NCI-H748 (cell line): ENCODE data around the gene IER5L.
"Not testable (repeated sequence)": the region's sequence is repeated elsewhere in the genome, so short reads cannot be mapped to it uniquely, and the experiment has no call there.

Source experiments
- DNase-seq: peaks from one replicate; lab custom pipeline; 2025; ENCODE audit not compliant: unreplicated experiment; lab: John Stamatoyannopoulos, UW

Gene IER5L

DNA sequence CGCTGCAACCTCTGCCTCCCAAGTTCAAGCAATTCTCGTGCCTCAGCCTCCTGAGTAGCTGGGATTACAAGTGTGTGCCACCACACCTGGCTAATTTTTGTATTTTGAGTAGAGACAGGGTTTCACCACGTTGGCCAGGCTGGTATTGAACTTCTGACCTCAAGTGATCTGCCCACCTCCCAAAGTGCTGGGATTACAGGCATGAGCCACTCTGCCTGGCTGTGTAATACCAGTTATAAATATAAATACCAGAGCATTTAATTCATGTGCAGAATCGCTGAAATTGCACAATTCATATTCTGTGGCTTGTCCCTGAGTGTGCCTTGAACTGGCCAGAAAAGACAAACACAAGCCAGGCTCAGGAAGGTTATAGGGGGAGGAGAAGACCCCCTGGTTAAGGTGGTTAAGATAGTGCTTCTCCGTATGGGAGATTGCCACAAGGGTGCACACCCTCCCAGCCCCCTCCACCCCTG lies 14.8 kb downstream of the IER5L start:
- DNase-seq: not testable (repeated sequence)

DNA sequence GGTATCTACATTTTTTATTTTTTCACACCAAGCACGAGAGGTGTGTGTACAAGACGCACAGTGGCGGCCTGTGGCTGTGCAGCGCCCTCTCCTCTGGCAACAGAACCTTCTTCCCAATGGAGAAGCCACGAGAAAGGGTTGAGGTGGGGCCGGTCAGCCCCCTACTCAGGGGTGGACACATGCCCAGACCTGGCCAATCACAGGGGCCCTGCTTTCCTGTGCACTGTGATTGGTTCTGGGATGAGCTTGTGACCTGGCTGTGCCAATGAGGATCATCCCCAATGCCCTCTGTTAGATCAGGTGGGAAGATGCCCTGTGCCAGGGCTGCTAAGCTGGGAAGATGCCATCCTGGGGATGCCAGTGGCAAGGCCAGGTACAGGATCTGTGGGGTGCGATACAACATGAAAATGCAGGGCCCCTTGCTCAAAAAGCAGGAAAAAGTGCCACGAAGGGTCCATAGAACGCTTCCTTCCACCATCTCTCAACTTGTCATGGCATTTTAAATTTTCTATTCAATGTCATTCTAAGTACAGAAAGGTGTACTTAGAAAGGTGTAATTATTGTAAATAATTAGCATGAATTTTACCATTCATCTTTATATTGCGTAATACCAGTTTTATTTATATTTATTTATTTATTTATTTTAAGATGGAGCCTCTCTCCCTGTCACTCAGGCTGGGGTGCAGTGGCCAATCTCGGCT lies 15.4 kb downstream of the IER5L start:
- DNase-seq: no peak

DNA sequence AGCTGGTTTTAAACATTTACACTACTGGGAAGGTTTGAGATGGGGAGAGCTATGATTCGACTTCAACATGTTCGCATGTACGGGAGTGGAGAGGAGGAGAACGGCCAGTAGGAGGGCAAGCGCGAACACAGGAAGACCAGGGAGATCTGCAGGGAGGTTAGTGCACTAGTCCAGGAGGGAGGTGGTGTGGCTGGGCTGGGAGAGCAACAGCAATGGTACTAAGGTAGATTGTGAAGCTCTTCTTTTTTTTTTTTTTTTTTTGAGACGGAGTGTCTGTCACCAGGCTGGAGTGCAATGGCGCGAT lies 16.6 kb downstream of the IER5L start:
- DNase-seq: no peak

DNA sequence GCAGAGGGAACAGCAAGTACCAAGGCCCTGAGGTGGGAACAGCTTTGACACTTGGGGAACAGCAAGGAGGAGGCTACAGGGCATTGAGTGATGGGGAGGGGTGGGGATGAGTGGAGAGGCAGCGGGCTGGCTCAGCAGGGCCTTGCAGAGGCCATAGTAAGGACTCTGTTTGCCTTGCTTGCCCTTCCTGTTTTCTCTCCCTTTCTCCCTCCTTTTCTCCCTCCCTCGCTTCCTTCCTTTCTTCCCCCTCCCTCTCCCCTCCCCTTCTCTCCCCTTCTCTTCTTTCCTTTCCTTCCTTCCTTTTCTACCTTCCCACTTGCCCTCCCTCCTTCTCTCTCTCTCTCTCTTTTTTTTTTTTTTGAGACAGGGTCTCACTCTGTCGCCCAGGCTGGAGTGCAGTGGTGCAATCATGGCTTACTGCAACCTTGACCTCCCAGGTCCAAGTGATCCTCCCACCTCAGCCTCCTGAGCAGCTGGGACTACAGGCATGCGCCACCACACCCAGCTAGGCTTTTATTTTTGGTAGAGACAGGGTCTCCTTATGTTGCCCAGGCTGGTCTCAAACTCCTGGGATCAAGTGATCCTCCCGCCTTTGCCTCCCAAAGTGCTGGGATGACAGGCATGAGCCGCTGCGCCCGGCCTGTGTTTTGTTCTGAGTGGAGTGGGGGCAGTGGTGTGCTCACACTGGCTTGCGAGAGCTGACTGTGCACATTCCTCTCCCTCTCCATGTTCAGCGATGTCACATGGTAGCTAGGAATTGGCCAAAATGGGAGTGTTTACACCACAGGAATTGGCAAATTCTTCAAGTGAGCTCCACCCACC lies 17.1 kb downstream of the IER5L start:
- DNase-seq: no peak

DNA sequence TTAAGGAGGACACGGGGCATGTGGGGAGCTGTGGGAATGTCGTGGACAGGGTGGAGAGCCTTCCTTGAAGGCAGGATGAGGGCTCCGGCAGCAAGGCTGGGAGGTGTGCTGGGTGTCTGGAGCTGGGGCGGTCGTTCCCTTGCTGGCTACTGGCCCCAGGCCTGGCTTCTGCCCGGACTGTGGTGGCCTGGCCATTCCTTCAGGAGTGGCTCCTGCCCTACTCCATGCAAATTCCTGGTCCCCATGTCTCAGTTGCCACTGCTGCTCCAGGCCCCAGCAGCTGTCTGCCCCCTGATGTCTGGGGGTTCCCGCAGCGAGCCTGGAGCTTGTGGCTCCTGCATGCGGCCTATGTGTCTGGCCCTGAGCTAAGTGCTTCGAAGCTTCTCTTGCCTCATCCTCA lies 21.9 kb downstream of the IER5L start:
- DNase-seq: no peak

DNA sequence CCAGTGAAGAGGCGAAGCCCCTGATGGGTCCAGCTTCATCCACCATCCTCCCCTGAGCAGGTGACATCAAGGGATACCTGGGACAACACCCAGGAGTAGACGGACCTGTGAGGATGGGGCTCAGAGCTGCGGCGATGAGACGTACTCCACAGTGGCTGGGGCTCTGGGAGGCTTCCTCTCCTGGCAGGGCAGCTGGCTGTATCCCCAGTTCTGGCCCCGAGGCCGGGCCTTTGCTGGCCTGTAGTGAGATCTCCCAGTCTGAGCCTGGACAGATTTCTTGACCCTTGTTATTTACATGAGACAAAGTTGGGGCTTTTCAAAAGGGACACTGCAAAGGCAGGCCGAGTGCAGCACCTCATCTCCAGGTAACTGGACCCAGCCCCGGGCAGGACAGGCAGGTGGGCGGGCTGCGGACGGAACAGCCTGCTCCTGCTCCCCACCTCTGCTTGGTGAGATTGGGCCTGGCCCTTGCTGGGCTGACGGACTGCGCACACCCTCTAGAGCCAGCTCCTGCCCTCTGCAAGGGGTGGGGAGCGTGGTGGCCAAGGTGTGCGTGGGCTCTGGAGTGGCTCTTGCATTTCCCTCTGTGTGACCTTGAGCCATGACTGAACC lies 23.1 kb downstream of the IER5L start:
- DNase-seq: no peak

DNA sequence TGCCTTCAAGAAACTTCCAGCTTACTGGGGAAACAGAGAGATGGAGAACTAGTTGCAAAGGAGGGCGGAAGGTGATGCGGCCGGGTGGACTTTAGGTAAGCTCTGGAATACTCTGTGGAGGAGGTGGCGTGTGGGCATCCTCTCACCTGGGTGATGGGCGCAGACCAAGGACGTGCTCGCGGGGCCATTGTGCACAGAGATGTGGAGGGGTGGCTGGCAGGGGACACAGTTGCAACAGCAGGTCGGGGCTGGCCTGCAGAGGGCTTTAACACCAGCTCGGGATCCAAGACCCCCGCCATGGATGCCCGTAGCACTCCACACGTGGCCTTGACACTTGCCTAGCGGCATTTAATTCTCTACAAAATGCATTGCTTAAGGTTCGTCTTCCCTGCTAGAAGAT lies 26.6 kb downstream of the IER5L start:
- no peak for DNase-seq

DNA sequence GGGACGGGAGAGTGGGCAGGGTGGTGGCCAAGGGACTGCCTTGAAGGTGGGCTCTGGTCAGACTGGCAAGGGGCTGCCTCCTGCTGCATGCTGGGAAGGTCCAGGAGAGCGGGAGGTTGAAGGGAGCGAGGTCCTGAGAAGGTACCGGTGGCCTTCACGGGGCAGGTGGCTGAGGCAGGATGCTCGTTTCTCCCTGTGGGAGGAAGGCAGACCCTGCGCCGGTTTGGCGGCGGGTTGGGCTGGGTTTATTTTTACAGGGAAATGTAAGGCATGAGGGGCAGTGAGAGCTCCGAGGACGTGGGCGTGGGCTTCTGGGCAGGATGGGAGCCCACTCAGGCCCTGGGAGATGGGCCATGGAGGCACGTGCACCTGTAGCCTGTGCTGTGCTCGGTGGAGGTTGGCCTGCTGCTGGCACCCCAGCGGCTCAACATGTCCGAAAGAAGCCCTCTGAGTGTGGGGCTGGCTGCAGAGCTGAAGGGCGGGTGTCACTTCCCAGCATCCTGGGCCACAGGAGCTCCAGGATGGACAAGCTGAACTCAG lies 27.3 kb downstream of the IER5L start:
- no peak for DNase-seq

DNA sequence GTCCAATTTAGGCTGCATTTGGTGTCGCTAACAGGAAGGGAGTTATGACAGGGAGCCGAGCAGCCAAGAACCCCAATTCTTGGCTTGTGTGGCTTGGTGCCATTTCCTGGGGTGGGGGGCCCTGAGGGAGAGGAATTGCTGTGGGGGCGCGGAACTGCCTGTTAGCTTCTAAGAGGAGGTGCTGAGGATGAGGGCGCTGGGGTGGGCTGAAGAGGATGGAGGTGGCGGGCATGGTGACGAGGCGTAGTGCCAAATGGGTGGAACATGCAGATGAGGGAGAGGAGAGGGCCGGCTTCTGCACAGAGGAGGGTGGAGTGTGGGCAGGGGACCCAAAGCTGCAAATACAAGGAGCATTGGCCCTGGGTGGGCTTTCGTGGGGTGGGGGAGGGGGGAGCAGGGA lies 27.9 kb downstream of the IER5L start:
- no peak for DNase-seq

DNA sequence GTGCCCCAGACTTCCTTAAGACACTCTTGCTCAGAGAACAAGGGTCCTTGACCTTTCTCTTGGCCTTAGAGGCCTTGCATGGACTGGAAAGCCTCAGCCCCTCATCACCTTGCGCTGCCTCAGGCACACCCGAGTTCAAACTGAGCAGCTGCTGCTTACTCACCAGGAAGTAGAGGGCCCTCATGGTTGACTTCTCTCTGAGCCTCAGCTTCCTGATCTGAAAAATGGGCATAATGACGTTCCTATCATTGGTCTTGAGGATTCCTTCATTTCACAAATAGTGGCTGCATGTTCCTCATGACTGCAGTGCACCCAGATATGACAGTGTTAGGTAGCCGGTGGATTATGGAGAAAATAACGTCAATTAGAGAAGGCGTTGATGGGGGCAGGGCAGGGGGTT lies 28.6 kb downstream of the IER5L start:
- no peak for DNase-seq

DNA sequence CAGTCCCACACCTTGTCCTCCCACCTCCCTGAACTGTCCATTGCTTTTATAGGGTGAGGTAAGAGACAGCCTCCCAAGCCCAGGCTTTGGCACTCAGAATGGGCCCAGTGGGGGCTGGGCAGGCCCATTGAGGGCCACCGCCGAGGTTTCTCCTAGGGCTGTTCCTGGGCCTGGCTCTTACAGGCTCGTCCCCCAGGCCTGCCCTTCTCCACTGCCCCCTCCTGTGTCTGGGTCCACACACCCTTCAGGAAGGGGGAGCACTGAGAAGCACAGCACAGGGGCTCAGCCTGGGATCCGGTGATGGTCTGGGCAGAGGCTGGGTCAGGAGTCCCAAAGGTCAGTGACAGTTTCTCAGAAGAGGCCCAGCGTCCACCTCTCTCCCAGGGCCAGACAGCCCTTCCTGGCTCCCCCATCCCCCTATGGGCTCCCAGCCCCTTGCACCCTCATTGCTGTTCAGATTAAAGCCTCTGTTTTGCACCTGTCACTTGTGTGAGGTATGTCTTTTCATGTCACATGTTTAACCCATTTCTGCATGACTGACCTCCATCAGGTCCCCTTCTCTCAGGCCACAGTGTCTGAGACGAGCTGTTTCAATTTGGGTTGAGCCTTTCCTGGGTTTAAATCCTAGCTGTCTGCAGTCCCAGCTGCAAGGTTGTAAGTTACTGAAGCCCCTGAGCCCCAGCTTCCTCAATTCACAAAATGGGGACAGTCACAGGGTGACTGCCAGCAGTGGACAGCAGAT lies 29.4 kb downstream of the IER5L start:
- no peak for DNase-seq

DNA sequence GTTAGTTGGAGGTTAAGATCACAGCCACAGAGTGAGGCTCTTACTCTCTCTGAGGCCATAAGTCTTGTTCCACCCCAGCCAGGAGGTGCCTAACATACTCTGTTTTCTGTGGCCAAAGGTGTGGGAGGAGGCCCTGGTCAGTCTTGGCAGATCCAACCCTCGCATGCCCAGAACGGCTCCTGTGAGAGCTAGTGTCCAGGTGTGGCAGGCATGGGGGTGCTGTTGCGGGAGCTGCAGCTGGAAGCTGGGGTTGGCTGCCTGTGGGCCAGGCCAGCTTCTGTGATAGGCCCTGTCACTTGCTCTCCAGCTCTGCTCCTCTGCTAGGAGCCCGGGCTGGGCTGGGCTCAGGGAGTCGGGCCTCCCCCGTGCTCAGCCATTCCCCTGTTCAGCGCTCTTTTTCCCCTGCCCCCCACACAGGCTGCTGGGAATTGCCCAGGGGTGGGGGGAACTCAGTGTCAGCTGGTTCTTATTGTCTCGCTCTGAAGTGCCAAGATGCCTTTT lies 31.6 kb downstream of the IER5L start:
- no peak for DNase-seq

DNA sequence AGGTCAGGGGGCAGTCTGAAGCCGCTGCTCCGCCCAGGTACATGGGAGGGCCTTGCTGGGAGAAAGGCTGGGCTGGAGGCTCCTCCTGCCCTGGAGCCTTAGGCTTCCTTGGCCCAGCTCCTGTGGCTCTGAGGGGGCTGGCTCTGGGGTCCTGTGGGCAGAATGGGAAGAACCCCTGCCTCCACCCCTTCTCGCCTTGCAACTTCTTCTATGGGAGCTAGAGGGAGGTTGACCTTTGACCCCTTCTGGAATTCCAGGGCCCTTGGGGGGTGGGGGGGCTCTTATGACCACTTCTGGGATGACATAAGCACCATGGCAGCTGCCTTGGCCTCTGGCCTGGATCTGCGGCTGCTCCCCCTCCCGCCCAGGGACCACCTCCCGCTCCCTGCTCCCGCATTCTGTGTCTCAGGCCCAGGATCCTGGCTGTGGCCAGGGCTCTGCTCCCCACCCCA lies 32.2 kb downstream of the IER5L start:
- no peak for DNase-seq

DNA sequence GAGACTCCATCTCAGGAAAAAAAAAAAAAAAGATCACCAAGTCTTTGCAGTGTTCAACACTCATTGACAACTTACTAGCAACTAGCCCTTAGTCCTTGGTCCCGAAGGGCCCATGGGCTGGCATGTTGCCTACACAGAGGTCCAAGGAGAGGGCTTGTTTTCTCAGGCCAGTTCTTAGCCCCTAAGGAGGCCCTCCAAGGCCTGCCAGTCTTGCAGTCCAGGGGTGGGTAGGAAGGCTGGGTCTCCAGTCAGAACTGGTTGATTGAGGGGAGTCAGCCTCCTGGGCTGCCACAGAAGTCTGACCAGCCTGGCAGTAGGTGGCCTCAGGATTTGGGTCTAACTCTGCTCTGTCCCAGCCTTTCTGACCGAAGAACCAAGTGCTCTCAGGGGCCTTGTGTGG lies 32.7 kb downstream of the IER5L start:
- no peak for DNase-seq

DNA sequence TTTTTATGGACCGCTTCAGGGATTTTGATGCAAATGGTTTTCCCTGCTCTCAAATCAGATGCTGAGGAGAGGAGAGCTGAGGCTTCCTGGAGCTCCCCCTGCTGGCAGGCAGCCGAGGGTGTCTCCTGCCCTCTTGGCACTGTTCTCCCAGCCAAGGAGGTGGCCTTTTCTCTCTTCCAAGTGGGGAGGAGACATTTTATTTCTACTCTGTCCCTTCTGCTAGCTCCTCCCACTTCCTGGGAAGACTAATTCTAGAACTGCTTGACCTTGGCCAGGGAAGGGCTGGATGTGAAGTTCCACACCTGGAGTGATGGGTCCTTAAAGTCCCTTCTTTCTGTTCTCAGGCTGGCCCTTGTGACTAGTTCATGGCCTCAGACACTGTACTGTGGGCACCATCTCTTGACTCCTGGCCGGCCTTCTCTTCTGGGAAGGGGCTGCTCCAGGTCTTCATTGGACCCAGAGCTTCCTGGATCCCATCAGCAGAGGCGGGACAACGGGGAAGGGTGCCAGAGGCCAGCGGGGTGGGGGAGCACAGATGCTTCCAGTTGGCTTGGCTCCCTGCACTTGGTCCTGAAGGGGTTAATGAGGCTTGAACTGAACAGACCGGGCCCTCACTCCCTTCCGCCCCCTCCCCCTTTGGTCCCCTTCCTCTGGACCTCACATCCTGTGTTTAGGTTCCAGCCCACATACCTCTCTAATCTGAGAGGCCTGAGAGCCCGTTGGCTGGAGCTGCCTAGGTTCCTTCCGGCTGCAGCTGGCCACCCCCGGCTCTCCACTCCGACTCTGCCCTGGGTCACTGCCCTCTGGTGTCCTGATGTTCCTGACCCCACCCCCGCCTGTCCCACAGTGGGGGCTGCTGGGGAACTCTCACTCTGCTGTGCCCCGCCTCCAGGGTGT lies 34.8 kb downstream of the IER5L start:
- DNase-seq: peak; percentile 56

DNA sequence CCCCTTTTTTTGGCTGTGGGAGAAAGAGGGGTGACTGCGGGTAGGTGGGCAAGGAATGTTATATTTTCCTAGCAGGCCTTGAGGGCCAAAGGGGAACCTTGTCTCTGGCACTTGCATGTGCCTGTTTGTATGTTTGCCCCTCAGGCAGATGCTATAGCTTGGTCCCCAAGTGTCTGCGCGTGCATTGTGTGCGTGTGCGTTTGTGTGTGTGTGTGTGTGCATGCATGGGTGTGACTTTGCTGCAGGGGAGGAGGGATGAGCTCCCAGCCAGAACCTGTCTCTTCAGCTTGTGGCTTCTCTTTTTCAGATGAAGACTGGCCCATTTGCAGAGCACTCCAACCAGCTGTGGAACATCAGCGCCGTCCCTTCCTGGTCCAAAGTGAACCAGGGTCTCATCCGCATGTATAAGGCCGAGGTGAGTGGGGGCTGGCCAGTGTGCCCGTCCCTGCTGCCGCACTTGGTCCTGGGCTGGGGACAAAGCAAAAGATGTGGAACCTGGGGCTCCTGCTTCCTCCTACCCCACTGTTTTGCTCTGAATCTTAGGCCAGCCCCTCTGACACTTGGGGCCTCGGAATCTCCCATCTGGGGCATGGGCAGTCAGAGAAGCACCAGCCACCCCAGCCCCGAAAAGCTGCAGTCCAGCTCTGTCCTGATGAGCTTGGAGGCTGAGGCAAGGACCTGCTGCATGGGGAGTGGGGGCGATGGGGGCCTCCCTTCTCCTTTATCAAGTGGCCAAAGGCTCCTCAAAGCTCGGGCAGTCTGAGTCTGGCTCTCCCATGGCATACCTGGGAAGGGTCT lies 35.7 kb downstream of the IER5L start:
- no peak for DNase-seq

DNA sequence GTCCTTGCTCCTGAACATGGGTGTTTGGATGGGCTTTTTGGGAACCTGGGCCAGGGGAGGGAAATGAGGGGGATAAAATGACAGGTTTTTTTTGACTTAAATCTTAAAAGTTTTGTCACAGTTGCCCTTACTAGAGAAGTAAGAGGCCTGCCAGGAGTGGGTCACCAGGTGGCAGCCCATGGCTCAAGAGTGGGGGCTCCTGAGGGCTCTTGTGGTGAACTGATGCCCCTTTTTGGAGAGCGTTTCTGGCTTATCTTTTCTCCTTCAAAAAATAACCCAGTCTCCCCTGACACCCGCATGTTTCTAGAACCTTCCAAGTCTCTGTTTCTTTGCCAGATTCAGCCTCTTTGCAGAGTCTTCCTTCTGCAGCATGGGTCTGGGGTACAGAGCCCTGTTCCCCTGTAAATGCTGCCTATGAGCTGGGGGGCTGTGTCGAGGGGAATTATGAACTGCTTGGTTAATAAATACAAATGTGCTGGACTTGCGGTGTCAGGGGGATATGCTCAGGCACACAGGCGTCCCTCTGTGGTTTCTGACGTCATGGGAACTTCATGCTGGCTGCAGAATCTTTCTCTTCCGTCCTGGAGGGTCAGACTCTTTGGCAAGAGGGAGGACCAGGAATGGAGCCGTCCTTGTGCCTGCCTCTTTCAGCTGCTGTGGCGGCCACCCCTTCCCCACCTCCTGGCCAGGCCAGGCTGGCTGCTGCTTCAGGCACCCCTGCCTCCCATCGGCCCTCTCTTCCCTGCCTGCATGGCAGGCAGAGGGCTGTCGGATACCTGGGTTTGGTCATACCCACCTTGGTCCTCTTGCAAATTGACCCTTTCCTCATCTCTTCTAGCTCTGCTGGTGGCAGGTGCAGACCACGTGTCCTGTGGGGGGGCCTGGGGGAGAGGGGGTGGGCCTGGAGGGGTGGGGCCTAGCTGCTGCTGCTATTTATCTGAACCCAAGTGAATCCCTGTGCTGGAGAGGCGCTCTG lies 36.7 kb downstream of the IER5L start:
- no peak for DNase-seq
